HG03108 (cell line): ENCODE results near the gene PSTPIP2.
"Not testable (repeated sequence)": the region's sequence is repeated elsewhere in the genome, so short reads cannot be mapped to it uniquely, and the experiment has no call there.

ENCODE experiments used
- ATAC-seq: cut with Tn5 transposase; IDR thresholded peaks from one replicate; pipeline ENCODE4 v1.9.1; 2021; ENCODE audit warnings: moderate library complexity; ENCODE audit not compliant: unreplicated experiment

The PSTPIP2 gene

GRCh38 chr18:46070232-46070631, 1.8 kb downstream of the PSTPIP2 start:
- ATAC-seq, result no peak

GRCh38 chr18:46069524-46069923, 2.5 kb downstream of the PSTPIP2 start:
- ATAC-seq, result no peak

- no peak for ATAC-seq
Observed at GRCh38 chr18:46068763-46069162, 3.3 kb downstream of the PSTPIP2 start.

GRCh38 chr18:46067438-46068007, 4.5 kb downstream of the PSTPIP2 start:
- no peak for ATAC-seq

- ATAC-seq, result no peak
Observed at GRCh38 chr18:46062781-46063180, 9.3 kb downstream of the PSTPIP2 start.

GRCh38 chr18:46061796-46062195, 10.3 kb downstream of the PSTPIP2 start:
- ATAC-seq, result no peak

- ATAC-seq, result no peak
Observed at GRCh38 chr18:46061387-46061786, 10.7 kb downstream of the PSTPIP2 start.

- ATAC-seq, result no peak
Observed at GRCh38 chr18:46060359-46060841, 11.7 kb downstream of the PSTPIP2 start.

GRCh38 chr18:46055838-46056230, 16.2 kb downstream of the PSTPIP2 start:
- ATAC-seq, result no peak

GRCh38 chr18:46054956-46055837, 16.9 kb downstream of the PSTPIP2 start:
- ATAC-seq, result no peak

- no peak for ATAC-seq
Observed at GRCh38 chr18:46053368-46054095, 18.5 kb downstream of the PSTPIP2 start.

GRCh38 chr18:46051731-46052461, 20.2 kb downstream of the PSTPIP2 start:
- ATAC-seq, result no peak

GRCh38 chr18:46050268-46050667, 21.8 kb downstream of the PSTPIP2 start:
- no peak for ATAC-seq

GRCh38 chr18:46048641-46049040, 23.4 kb downstream of the PSTPIP2 start:
- no peak for ATAC-seq

GRCh38 chr18:46047369-46047768, 24.7 kb downstream of the PSTPIP2 start:
- ATAC-seq, result not testable (repeated sequence)

- ATAC-seq, result no peak
Observed at GRCh38 chr18:46046688-46047087, 25.4 kb downstream of the PSTPIP2 start.

GRCh38 chr18:46046126-46046525, 25.9 kb downstream of the PSTPIP2 start:
- no peak for ATAC-seq

GRCh38 chr18:46042571-46043123, 29.4 kb downstream of the PSTPIP2 start:
- ATAC-seq, result no peak

GRCh38 chr18:46040747-46041104, 31.3 kb downstream of the PSTPIP2 start:
- ATAC-seq, result no peak

GRCh38 chr18:46040033-46040746, 31.9 kb downstream of the PSTPIP2 start:
- ATAC-seq, result no peak
